Esophagus muscularis mucosa (tissue), 4 donors: ENCODE measurements around the gene NRXN3. TPM values are rescaled to one million over a fixed set of nuclear protein-coding genes. Genes with fewer than 3 reads are reported as not detected.
A peak's percentile ranks its signal among the peaks of the same experiment; 100 is the strongest.

Source experiments
- DNase-seq: peaks from one replicate; pipeline ENCODE4 v3.0.0-alpha.2; 2017; ENCODE audit errors: extremely low spot score
- H3K27ac ChIP-seq, 4 donors: fragments of 200-600 bp; sonication (generic); replicated peaks in 1 of 4; 1 replicate in 3 of 4; 2 replicates in 1 of 4; pipeline ENCODE4 v1.5.1; 2016 to 2019; ENCODE audit warnings: mild to moderate bottlenecking in 1 of 4
- H3K27me3 ChIP-seq, 4 donors: fragments of 200-600 bp; sonication (generic); one replicate each; pipeline versions ENCODE4 v1.5.1 to v1.6.0; 2016 to 2019
- H3K36me3 ChIP-seq, 4 donors: fragments of 200-600 bp; sonication (generic); one replicate each; pipeline ENCODE4 v1.5.1; 2016 to 2019
- H3K4me1 ChIP-seq, 4 donors: fragments of 200-600 bp; sonication (generic); one replicate each; pipeline ENCODE4 v1.5.1; 2016 to 2019
- H3K4me3 ChIP-seq, 4 donors: fragments of 200-600 bp; sonication (generic); 1 replicate in 2 of 4; 2 replicates in 2 of 4; pipeline ENCODE4 v1.5.1; 2016 to 2019; ENCODE audit warnings: mild to moderate bottlenecking in 4 of 4, moderate library complexity in 1 of 4
- H3K9me3 ChIP-seq, 4 donors: fragments of 200-600 bp; sonication (generic); 1 replicate in 3 of 4; 2 replicates in 1 of 4; pipeline ENCODE4 v1.5.1; 2016 to 2019
- CTCF ChIP-seq, 3 experiments: fragments of 200-600 bp in 2 of 3; fragments of 450-650 bp in 1 of 3; sonication (generic) in 2 of 3; IDR thresholded peaks; one replicate each; pipeline ENCODE4 v1.5.1; 2017 to 2019; ENCODE audit warnings: antibody characterized with exemption in 3 of 3, mild to moderate bottlenecking in 2 of 3, moderate library complexity in 1 of 3
- EP300 ChIP-seq: sonication (generic); formaldehyde crosslinking; IDR thresholded peaks from one replicate; pipeline ENCODE4 v1.6.1; 2017; ENCODE audit warnings: antibody characterized with exemption
- POLR2A ChIP-seq: fragments of 450-650 bp; IDR thresholded peaks from one replicate; pipeline ENCODE4 v1.6.1; 2017; ENCODE audit warnings: antibody characterized with exemption, moderate library complexity, mild to moderate bottlenecking, low read depth
- POLR2AphosphoS5 ChIP-seq, 2 donors: sonication (generic); formaldehyde crosslinking; IDR thresholded peaks; one replicate each; pipeline ENCODE4 v1.6.1; 2017; ENCODE audit warnings: antibody characterized with exemption in 2 of 2
- WGBS: methylation state at CpG from one replicate; pipeline ENCODE4 v1.1.5; 2018; 5-methylcytosine and 5-hydroxymethylcytosine counted together
- intact Hi-C: fragments of 100-400 bp; cut with DNase I; formaldehyde crosslinking; loops from one replicate; pipeline ENCODE4 v1.15.1; 2023
- total RNA-seq, 4 donors: library from RNA; depleted of rRNA; stranded (reverse); fragments of >200 nt; gene quantifications; one replicate each; pipeline versions ENCODE4 v1.1.0 to v1.2.1, GENCODE V29; 2016

NRXN3 gene
- total RNA-seq, 4 donors from 2014 or later, result 71.1 to 159 (median 122) TPM

GRCh38 chr14:79383031-79383430, 1212.9 kb downstream of the NRXN3 start:
- intact Hi-C loops, result no loop called here
- TF ChIP-seq POLR2A (no peak), EP300 (no peak), POLR2AphosphoS5 (IDR thresholded peaks at IDR 0.05) (no peak), CTCF (IDR thresholded peaks at IDR 0.05) (no peak)
- Histone ChIP-seq H3K27me3 (no peaks in the 10 kb centered on the region), H3K9me3 (no peaks in the 10 kb centered on the region), H3K36me3 (no peaks in the 10 kb centered on the region), H3K27ac (no peak overlapping the region), H3K4me3 (no peak overlapping the region), H3K4me1 (peaks cover 0 to 28% (median 21%) of the 10 kb centered on the region in 4 donors)
- no peak for DNase-seq

DNA sequence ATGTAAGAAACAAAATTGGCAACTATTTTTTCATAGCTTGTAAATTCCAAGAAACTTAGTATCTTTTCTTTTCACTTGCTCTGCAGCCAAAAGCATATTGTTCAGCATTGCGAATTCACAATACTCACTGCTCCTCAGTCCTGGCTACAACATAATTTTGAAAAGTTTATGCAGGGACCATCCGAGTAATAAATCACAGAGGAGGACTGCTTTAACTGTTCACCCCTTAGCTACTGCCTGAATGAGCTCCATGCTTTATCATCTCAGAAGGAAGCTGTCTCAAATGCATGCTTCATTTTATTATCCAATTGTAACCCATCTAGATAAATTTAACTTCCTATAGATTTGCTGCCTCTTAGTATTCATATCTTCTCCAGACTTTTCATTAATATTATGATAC, 1213.3 kb downstream of the NRXN3 start:
- DNase-seq, result no peak
- no peak overlapping the region for H3K27ac ChIP-seq
- intact Hi-C loops, result no loop called here
- TF ChIP-seq POLR2A, result no peak
- no peak for TF ChIP-seq EP300
- TF ChIP-seq CTCF (IDR thresholded peaks at IDR 0.05), result no peak
- no peak for TF ChIP-seq POLR2AphosphoS5 (IDR thresholded peaks at IDR 0.05)
- 40% methylated on average over 2 of the region's 2 CpGs for WGBS
- H3K4me3 ChIP-seq, result no peak overlapping the region
- no peaks in the 10 kb centered on the region for H3K9me3 ChIP-seq
- H3K36me3 ChIP-seq, result no peaks in the 10 kb centered on the region
- H3K27me3 ChIP-seq, result no peaks in the 10 kb centered on the region
- H3K4me1 ChIP-seq, result peaks cover 0 to 28% (median 20%) of the 10 kb centered on the region in 4 donors

DNA sequence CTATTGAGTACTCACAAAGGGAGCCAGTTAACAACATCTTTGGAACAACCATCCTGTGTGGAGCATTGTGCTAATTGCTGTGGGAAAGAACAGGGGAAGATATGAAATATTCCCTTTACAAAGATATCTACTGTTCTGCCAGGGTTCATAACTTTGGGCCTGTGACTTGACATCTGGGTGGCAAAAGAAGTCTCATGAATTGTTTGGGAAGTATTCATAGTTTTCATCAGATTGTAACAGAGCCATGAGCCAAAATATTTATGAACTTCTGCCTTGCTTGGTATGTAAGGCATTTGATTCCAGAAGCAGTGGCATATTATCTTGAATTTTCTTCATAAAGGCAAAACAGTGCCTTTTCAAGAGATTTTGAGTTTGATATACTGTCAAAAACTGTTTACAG, 1224.9 kb downstream of the NRXN3 start:
- peak overlapping the region in 3 of 4 donors; percentile 2 to 22 (median 19) for H3K27ac ChIP-seq
- H3K36me3 ChIP-seq, result no peaks in the 10 kb centered on the region
- no peak for DNase-seq
- intact Hi-C loops, result no loop called here
- TF ChIP-seq POLR2A (no peak), CTCF (IDR thresholded peaks at IDR 0.05) (no peak), POLR2AphosphoS5 (IDR thresholded peaks at IDR 0.05) (no peak), EP300 (no peak)
- H3K4me3 ChIP-seq, result no peak overlapping the region
- no peaks in the 10 kb centered on the region for H3K27me3 ChIP-seq
- peaks cover 0 to 48% (median 26%) of the 10 kb centered on the region in 4 donors for H3K4me1 ChIP-seq
- H3K9me3 ChIP-seq, result no peaks in the 10 kb centered on the region

DNA sequence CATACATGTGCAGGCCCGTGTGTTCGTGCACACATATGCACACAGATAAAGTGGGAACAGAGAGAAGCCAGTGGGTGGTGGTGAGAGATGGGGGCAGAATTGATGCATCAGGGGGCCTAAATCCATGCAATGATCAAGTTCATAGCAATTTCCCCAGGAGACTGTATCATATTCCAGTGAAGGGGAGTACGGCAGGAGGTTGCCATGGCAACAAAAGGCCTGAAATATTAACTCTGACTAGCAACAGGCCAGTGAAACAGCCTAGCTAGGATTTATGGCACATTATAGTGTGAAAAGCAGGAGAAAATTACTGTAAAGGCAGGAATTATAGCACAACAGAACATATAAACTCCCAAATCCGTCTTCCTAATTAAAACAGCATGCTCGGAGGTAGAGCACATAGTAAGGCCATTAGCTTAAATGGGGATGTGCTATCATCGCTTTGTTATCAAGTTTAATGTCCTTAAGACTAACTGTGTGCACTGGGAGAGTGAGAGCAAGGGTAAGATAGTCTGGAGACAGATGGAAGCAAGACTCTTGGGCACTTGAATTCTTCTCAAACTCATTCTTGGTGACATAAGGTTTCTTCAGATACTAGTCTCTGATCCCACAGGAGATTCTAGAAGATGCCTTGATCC, 1234.8 kb downstream of the NRXN3 start:
- 81% methylated on average over 6 of the region's 6 CpGs for WGBS
- H3K27me3 ChIP-seq, result no peaks in the 10 kb centered on the region
- DNase-seq, result no peak
- H3K27ac ChIP-seq, result no peak overlapping the region
- H3K4me3 ChIP-seq, result no peak overlapping the region
- intact Hi-C loops, result no loop called here
- H3K4me1 ChIP-seq, result peaks cover 0 to 39% (median 8%) of the 10 kb centered on the region in 4 donors
- H3K36me3 ChIP-seq, result no peaks in the 10 kb centered on the region
- TF ChIP-seq EP300 (no peak), CTCF (IDR thresholded peaks at IDR 0.05) (no peak)
- no peaks in the 10 kb centered on the region for H3K9me3 ChIP-seq

DNA sequence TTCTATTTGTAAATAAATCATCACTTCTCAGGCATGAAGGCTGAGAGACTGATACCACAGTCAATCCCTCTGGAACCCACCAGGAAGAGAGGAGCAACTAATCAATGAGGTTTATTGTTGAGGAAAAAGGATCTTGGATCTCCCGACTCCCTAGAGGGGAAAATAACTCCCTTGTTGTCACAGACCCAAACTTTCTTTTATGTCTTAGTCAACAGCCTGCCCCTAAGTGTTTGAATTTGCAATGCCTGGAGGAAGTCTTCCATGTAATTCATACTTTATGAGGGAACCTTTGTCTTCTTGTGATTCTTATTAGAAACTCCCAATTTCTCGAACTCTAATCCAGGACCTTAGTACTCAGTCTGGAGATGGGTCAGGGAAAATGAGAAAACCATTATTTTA, 1235.3 kb downstream of the NRXN3 start:
- DNase-seq, result no peak
- intact Hi-C loops, result no loop called here
- H3K4me1 ChIP-seq, result peaks cover 0 to 36% (median 8%) of the 10 kb centered on the region in 4 donors
- H3K36me3 ChIP-seq, result no peaks in the 10 kb centered on the region
- no peaks in the 10 kb centered on the region for H3K27me3 ChIP-seq
- H3K27ac ChIP-seq, result no peak overlapping the region
- WGBS, result 73% methylated on average over 2 of the region's 2 CpGs
- H3K4me3 ChIP-seq, result no peak overlapping the region
- no peak for TF ChIP-seq CTCF (IDR thresholded peaks at IDR 0.05)
- TF ChIP-seq POLR2AphosphoS5 (IDR thresholded peaks at IDR 0.05), result no peak
- no peak for TF ChIP-seq POLR2A
- TF ChIP-seq EP300, result no peak
- no peaks in the 10 kb centered on the region for H3K9me3 ChIP-seq
